CD4-positive, alpha-beta T cell treated with Interferon alpha-2 for 1 hour (primary cell): ENCODE results near the gene ANTXR1.

Experiments
- DNase-seq, 2 donors: peaks; one replicate each; pipeline ENCODE4 v3.0.0-alpha.2; 2020 to 2022

The ANTXR1 gene

GRCh38 chr2:69036926-69037325 is 23.9 kb downstream of the ANTXR1 start:
- no peak for DNase-seq

DNA sequence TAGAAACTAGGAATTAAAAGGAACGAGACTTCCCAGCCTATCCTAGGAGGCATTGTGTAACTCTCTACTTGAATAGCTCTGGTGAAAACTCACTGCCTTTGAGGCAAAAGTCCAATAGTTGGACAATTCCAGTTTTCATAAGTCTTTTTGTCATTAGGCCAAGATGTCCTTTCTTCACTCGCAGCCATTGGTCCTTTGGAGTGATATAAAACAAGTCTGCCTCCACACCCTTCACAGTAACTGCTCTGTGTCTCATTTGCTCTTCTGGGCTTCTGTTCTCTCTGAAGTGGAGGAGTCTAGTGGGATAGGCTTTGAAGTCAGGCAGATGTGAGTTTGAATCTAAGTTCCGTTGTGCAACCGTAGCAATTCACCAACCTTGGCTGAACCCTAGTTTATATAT is 28.2 kb downstream of the ANTXR1 start:
- DNase-seq = no peak

GRCh38 chr2:69043736-69044400 is 30.9 kb downstream of the ANTXR1 start:
- DNase-seq = no peak

DNA sequence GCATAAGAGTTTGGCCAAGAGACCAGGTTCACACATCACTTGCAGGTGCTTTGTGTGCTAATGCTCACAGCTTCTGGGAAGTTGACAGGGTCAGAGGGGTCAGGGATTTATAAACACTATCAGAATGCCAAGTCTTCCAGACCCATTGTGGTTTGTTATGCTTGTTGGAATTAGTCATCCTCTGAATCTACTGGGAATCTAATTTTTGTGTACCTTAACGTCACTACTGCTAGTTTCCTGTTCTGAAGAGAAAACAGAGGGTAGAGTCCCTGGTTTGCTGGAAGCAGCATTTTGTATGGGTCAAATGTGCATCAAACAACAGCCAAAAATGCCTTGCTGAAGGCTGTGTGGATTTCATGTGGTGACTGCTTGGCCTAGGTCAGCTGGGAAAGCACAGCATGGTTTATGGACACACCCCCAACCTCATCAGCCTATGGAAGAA is 33.3 kb downstream of the ANTXR1 start:
- no peak for DNase-seq

- no peak for DNase-seq
Observed at GRCh38 chr2:69047625-69048145, 34.7 kb downstream of the ANTXR1 start.

DNA sequence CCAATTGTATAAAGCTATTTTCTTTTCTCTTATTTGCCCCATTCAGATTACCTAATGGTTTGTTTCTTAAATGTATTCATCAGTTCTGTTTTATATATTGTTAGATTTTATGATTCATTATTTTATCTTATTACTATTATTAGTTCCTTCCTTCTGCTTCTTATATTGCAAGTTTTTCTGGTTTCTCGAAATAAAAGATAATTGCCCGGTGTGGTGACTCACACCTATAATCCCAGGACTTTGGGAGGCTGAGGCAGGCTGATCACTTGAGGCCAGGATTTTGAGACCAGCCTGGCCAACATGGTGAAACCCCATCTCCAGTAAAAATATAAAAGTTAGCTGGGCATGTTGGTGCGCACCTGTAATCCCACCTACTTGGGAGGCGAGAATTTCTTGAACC is 37.8 kb downstream of the ANTXR1 start:
- no peak for DNase-seq

- DNase-seq = no peak
Observed at GRCh38 chr2:69053416-69053965, 40.5 kb downstream of the ANTXR1 start.

GRCh38 chr2:69054431-69054830 is 41.5 kb downstream of the ANTXR1 start:
- no peak for DNase-seq

DNA sequence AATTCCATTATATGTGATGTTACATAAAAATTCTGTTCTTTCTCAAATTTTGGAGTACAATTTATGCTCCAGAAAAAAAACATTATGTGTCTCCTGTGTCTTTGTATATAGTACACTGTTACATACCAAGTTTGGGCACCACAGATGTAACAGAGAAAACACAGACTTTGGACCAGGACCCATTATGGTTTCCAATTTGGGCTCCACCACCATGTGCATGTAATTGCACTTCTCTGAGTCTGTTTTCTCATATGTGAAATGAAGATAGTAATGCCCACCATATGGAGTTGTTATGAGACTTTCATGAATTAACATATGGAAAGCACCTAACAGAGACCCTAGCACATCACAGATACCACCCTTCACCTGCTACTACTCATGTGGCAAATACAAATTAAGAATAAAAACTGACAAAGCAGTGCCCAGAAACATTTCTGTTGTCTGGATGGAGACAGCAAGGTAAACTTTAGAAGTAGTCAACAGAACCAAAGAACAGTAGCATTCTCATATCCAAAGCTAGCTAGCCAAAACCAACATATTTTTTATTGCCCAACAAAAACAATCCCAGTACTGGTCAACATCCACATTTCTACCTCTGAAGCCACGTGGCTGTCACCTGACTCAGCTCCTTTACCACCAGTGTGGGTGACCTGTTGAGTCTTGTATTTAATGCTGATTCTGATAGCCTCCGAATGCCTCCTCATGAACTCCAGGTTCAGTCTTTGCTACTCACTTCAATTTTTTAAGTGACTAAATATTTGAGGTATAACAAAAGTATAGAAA is 42.9 kb downstream of the ANTXR1 start:
- no peak for DNase-seq

- DNase-seq = no peak
Observed at GRCh38 chr2:69057660-69058059, 44.7 kb downstream of the ANTXR1 start.

DNA sequence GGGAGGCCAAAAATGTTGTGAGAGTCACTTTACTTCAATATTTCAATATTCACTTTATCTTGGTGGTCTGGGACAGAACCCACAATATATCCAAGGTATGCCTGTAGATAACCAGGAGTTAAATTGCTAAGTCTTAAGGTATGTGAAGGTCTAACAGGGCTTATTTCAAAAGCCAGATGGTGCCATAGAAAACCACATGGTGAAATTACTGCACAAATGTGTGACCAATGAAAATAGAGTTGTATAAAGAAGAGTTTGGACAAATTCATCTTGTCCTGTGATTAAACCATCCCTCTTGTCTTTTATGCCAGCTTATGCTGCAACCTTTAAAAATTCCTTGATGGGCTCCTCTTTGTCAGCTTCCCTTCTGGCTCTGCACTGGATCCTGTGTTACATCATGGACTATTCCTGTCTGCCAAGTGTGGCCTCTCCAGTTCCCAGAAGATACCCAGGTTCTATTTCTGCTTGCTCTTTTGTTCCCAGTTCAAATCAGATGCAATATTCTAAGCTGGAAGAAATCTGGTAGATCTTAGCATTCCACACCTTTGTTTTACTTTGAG is 46.8 kb downstream of the ANTXR1 start:
- no peak for DNase-seq

GRCh38 chr2:69060938-69061501 is 48.0 kb downstream of the ANTXR1 start:
- no peak for DNase-seq

- DNase-seq = no peak
Observed at GRCh38 chr2:69061525-69061924, 48.5 kb downstream of the ANTXR1 start.

DNA sequence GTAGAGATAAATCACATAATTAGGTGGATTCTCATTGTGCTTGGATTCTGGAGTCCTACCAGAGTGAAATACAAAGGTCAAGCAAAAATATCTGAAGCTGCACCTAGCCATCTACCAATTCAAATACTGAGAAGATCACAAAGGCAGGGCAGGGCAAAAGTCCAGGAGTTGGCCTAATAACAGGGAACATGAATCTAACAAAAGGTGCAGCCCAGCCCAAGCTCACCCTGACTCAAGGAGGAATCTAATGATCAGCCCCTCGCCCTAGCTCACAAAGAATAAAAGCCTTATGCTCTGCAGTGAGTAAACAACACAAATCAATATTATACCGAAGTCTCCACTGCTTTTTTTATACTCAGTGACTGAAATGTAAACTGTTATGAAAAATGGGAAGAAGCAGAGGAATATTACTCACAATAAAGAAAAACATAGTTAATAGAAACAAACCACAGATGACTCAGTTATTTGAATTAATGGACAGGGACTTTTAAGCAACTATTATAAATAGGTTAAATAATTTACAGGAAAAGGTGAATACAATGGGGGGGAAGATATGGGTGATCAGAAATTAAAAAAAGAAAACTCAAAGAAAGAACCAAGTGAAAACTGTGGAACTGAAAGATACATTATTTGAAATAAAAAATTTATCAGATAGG is 49.5 kb downstream of the ANTXR1 start:
- no peak for DNase-seq

- DNase-seq = no peak
Observed at GRCh38 chr2:69065735-69066336, 52.9 kb downstream of the ANTXR1 start.

- DNase-seq = no peak
Observed at GRCh38 chr2:69067026-69067630, 54.1 kb downstream of the ANTXR1 start.

- DNase-seq = no peak
Observed at GRCh38 chr2:69067866-69068265, 54.9 kb downstream of the ANTXR1 start.

- DNase-seq = no peak
Observed at GRCh38 chr2:69070969-69071368, 58.0 kb downstream of the ANTXR1 start.

GRCh38 chr2:69073928-69074570 is 61.1 kb downstream of the ANTXR1 start:
- no peak for DNase-seq

- no peak for DNase-seq
Observed at GRCh38 chr2:69074918-69075317, 61.9 kb downstream of the ANTXR1 start.

DNA sequence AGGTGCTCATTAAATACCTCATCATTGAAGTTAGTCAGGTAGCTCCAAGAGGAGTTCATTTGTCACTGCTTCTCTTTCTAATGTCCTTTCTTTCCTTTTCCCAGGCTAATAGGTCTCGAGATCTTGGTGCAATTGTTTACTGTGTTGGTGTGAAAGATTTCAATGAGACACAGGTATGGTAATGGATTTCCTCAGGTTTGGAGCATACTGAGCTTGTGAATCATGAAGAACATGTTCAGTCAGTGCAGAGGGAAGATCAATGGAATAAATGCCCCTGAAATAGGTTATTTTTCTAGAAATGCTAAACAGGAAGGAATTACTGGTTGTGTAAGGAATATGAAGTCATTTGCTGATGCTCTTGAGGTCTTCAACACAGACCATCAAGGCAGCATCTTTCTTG is 62.5 kb downstream of the ANTXR1 start:
- DNase-seq = no peak
